Right lobe of liver (tissue), 6 donors: ENCODE results near the gene PPP4R4. TPM values are rescaled to one million over a fixed set of nuclear protein-coding genes. Genes with fewer than 3 reads are reported as not detected.

Experiments
- ATAC-seq, 4 donors: fragments of 200-7000 bp; cut with Tn5 transposase; one replicate each; pipeline ENCODE4 v1.9.1; 2020; ENCODE audit warnings: mild to moderate bottlenecking in 4 of 4, moderate library complexity in 4 of 4
- DNase-seq, 3 donors: peaks; one replicate each; pipeline ENCODE4 v3.0.0-alpha.2; 2020
- H3K27ac ChIP-seq, 3 donors: fragments of 200-600 bp; one replicate each; pipeline ENCODE4 v1.8.0; 2022
- H3K27me3 ChIP-seq, 2 donors: fragments of 200-600 bp; one replicate each; pipeline ENCODE4 v1.8.0; 2022
- H3K36me3 ChIP-seq, 4 donors: fragments of 200-600 bp; sonication (generic) in 1 of 4; one replicate each; pipeline versions ENCODE4 v1.5.1 to v1.8.0; 2017 to 2022; ENCODE audit warnings: control low read depth in 1 of 4
- H3K4me1 ChIP-seq, 4 donors: fragments of 200-600 bp; sonication (generic) in 1 of 4; one replicate each; pipeline versions ENCODE4 v1.5.1 to v1.8.0; 2017 to 2022; ENCODE audit warnings: control low read depth in 1 of 4
- H3K4me3 ChIP-seq, 3 donors: fragments of 200-600 bp; one replicate each; pipeline ENCODE4 v1.8.0; 2022
- H3K9me3 ChIP-seq, 4 donors: fragments of 200-600 bp; sonication (generic) in 1 of 4; one replicate each; pipeline versions ENCODE4 v1.5.1 to v1.8.0; 2017 to 2022; ENCODE audit warnings: control low read depth in 1 of 4
- CTCF ChIP-seq, 4 donors: fragments of 200-600 bp in 3 of 4; fragments of 450-650 bp in 1 of 4; IDR thresholded peaks; one replicate each; pipeline versions ENCODE4 v1.5.1 to v1.8.0; 2016 to 2022; ENCODE audit warnings: antibody characterized with exemption in 4 of 4, mild to moderate bottlenecking in 2 of 4
- POLR2A ChIP-seq: fragments of 450-650 bp; IDR thresholded peaks from one replicate; pipeline ENCODE4 v1.6.1; 2017; ENCODE audit warnings: antibody characterized with exemption, mild to moderate bottlenecking
- WGBS: methylation state at CpG from one replicate; pipeline ENCODE4 v1.1.6; 2018; ENCODE audit warnings: low coverage, low lambda C conversion rate; ENCODE audit not compliant: insufficient coverage; ENCODE audit errors: missing lambda C conversion rate; 5-methylcytosine and 5-hydroxymethylcytosine counted together
- intact Hi-C, 2 donors: fragments of 100-400 bp; cut with DNase I; formaldehyde crosslinking; loops; one replicate each; pipeline versions ENCODE4 v1.11.2 to v1.14.1; 2022
- total RNA-seq, 6 experiments: library from RNA; depleted of rRNA in 2 of 6; stranded (reverse); fragments of >200 nt in 2 of 6; fragmentation: NEBNext Ultra II Directional in 3 of 6; extraction: Animal tissue kit (Norgen Biotek cat#: 25700) in 3 of 6; gene quantifications; one replicate each; pipeline versions ENCODE4 v1.1.0 to v1.2.4, GENCODE V29; 2016 to 2023
- donor health status: DM: no; HTN: yes; CAD: no.
- donor health status: DM: no; HTN: no; CAD: no.
- donor health status: DM: no; HTN: no; CAD: no.
- donor health status: DM: no; HTN: yes; CAD: no.
- donor health status: DM: no; HTN: yes; CAD: no.

Gene PPP4R4
- total RNA-seq, 6 experiments from 2014 or later = 0.26 to 4.1 (median 1.2) TPM

GRCh38 chr14:94138251-94138650, 35.9 kb upstream of the PPP4R4 start:
- H3K27me3 ChIP-seq = no peaks in the 10 kb centered on the region
- ATAC-seq (no peak), DNase-seq (no peak)
- no peaks in the 10 kb centered on the region for H3K9me3 ChIP-seq
- WGBS = 59% methylated on average over 8 of the region's 9 CpGs
- intact Hi-C loops = no loop called here
- TF ChIP-seq CTCF (IDR thresholded peaks at IDR 0.05) = no peak
- no peak for TF ChIP-seq POLR2A
- no peak overlapping the region for H3K4me3 ChIP-seq
- H3K36me3 ChIP-seq = no peaks in the 10 kb centered on the region
- no peaks in the 10 kb centered on the region for H3K4me1 ChIP-seq
- no peak overlapping the region for H3K27ac ChIP-seq

DNA sequence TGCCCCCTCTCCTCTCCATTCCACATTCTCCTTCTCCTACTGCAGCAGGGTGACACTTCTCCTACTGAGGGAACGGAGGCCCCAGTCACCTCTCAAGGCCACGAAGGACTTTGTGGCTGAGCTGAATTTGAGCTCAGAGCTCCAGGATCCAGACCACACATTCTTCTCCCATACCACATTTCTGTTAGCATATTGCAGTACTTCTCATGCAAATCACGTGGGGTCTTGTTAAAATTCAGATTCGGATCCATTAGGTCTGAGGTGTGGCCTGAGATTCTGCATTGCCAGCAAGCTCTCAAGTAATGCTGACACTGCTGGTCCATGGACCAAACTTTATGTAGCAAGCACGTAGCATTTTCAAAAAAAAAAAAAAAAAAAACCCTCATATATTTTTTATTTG, 35.1 kb upstream of the PPP4R4 start:
- intact Hi-C loops = no loop called here
- no peaks in the 10 kb centered on the region for H3K27me3 ChIP-seq
- no peak overlapping the region for H3K27ac ChIP-seq
- H3K36me3 ChIP-seq = no peaks in the 10 kb centered on the region
- TF ChIP-seq CTCF (IDR thresholded peaks at IDR 0.05) (no peak), POLR2A (no peak)
- 49% methylated on average over 5 of the region's 5 CpGs for WGBS
- H3K9me3 ChIP-seq = no peaks in the 10 kb centered on the region
- ATAC-seq = no peak
- H3K4me1 ChIP-seq = no peaks in the 10 kb centered on the region
- no peak for DNase-seq
- no peak overlapping the region for H3K4me3 ChIP-seq

DNA sequence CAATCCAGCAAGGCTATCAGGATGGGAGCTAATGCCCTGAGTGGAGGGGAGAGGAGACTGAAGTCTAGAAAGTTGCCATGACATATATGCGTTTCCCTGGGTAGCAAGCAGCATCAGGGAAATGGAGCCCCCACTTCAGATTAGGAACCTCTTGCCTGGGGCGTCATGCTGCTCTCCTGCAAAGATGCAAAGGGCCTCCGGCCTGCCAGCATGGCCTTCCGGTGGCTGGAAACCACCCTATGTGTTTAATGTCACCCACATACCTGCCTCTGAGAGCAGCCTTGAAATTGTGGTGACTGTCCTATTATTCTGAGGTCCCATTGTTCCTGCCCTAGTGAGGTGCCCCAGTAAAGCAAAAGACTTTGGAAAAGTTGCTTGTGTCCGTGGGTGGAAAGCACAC, 34.7 kb upstream of the PPP4R4 start:
- intact Hi-C loops = no loop called here
- H3K9me3 ChIP-seq = no peaks in the 10 kb centered on the region
- H3K36me3 ChIP-seq = no peaks in the 10 kb centered on the region
- H3K27me3 ChIP-seq = no peaks in the 10 kb centered on the region
- no peak for DNase-seq
- TF ChIP-seq POLR2A = no peak
- no peak for TF ChIP-seq CTCF (IDR thresholded peaks at IDR 0.05)
- no peaks in the 10 kb centered on the region for H3K4me1 ChIP-seq
- ATAC-seq = no peak
- H3K4me3 ChIP-seq = no peak overlapping the region
- no peak overlapping the region for H3K27ac ChIP-seq
- 64% methylated on average over 3 of the region's 5 CpGs for WGBS

GRCh38 chr14:94142247-94142646, 31.9 kb upstream of the PPP4R4 start:
- Histone ChIP-seq H3K4me3 (no peak overlapping the region), H3K27ac (no peak overlapping the region), H3K9me3 (no peaks in the 10 kb centered on the region), H3K27me3 (no peaks in the 10 kb centered on the region), H3K36me3 (no peaks in the 10 kb centered on the region), H3K4me1 (no peaks in the 10 kb centered on the region)
- 100% methylated on average over 1 of the region's 3 CpGs for WGBS
- no peak for DNase-seq
- intact Hi-C loops = no loop called here
- ATAC-seq = no peak
- no peak for TF ChIP-seq POLR2A
- TF ChIP-seq CTCF (IDR thresholded peaks at IDR 0.05) = no peak

DNA sequence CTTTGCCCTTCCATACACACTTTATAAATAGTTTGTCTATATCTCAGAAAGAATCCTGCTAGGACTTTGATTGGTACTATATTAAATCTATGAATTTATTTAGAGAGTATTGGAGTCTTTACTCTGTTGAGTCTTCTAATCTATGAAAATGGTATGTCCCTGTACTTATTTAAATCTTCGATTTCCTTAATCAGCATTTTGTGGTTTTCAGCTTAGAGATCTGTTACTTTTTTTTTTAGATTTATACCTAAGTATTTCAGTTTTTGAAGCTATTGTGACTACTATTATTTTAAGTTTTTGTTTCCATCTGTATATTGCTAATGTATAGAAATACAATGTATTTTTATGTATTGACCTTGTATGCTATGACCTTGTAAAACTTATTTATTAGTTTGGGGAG, 31.3 kb upstream of the PPP4R4 start:
- H3K27me3 ChIP-seq = no peaks in the 10 kb centered on the region
- WGBS = 85% methylated on average over 1 of the region's 1 CpG
- DNase-seq (no peak), ATAC-seq (no peak)
- TF ChIP-seq CTCF (IDR thresholded peaks at IDR 0.05) (no peak), POLR2A (no peak)
- no peak overlapping the region for H3K4me3 ChIP-seq
- intact Hi-C loops = no loop called here
- H3K4me1 ChIP-seq = no peaks in the 10 kb centered on the region
- H3K9me3 ChIP-seq = no peaks in the 10 kb centered on the region
- no peak overlapping the region for H3K27ac ChIP-seq
- no peaks in the 10 kb centered on the region for H3K36me3 ChIP-seq
